ENCODE results near the gene NDFIP2. TPM values are rescaled to one million over a fixed set of nuclear protein-coding genes. Genes with fewer than 3 reads are reported as not detected.

Gene NDFIP2
- total RNA-seq, 1 experiment from 2014 or later: 49.6 TPM

GRCh38 chr13:79547211-79548195 is 66.5 kb downstream of the NDFIP2 start (continued):
- no peak for TF ChIP-seq POLR2A (IDR thresholded peaks at IDR 0.05; ENCODE audit: borderline replicate concordance, extremely low read depth, insufficient read depth, insufficient read length)
- no peak for TF ChIP-seq JUND (IDR thresholded peaks at IDR 0.05)
- no peak for TF ChIP-seq CTCF (IDR thresholded peaks at IDR 0.05 in 2 of 3, conservative IDR thresholded peaks at IDR 0.05 in 1 of 3; ENCODE audit: borderline replicate concordance in 1 of 3, insufficient read depth in 1 of 3, low read depth in 2 of 3, low read length in 2 of 3)
- no peak for TF ChIP-seq ZNF274 (IDR thresholded peaks at IDR 0.05; ENCODE audit: low read depth, low read length)
- no peak for TF ChIP-seq CBX3 (IDR thresholded peaks at IDR 0.05; ENCODE audit: low read depth)
- TF ChIP-seq POLR2AphosphoS5 (IDR thresholded peaks at IDR 0.05; ENCODE audit: low read depth, low read length): no peak
- TF ChIP-seq SRF (IDR thresholded peaks at IDR 0.05; ENCODE audit: low read depth): no peak

DNA sequence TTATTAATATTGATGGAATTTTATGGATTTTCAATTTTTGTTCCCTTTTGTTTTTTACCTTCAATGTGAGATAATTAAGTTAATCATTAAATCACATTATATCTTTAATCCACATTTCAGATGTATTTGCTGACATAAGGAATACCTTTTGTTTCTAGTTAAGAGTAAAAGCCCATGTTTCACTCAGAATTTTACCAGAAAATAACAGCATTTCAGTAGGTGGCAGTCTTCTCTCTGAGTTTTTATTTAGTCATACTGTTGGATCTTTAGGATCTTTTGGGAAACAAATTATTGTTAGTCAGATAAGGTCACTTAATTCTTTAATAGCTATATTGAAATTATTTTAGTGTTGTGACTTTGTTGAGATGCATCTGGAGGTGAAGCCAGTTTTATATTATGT is 67.9 kb downstream of the NDFIP2 start:
- DNase-seq (ENCODE audit: low read depth, low spot score): no peak
- Histone ChIP-seq H3K9me3 (ENCODE audit: control insufficient read depth in 1 of 2, insufficient read depth in 1 of 2, low read depth in 1 of 2, low read length in 2 of 2) (no peaks in the 10 kb centered on the region), H3K27ac (ENCODE audit: low read depth, low read length) (no peak overlapping the region), H3K9me2 (ENCODE audit: insufficient read depth) (no peaks in the 10 kb centered on the region), H3K27me3 (ENCODE audit: insufficient read depth, low read length) (no peaks in the 10 kb centered on the region), H3K79me2 (ENCODE audit: insufficient read depth, low read length) (no peaks in the 10 kb centered on the region), H3K4me2 (ENCODE audit: low read length) (no peak overlapping the region), H2AFZ (ENCODE audit: low read depth, low read length, poor library complexity, severe bottlenecking) (no peak overlapping the region), H3K36me3 (ENCODE audit: control insufficient read depth in 1 of 2, insufficient read depth in 2 of 2, low read length in 2 of 2) (no peaks in the 10 kb centered on the region), H3K4me3 (replicated peaks in 1 of 2; ENCODE audit: low read depth in 1 of 2, low read length in 2 of 2) (no peak overlapping the region), H4K20me1 (ENCODE audit: insufficient read depth) (peaks cover 5% of the 10 kb centered on the region; the same call in 1 of the 2 replicates), H3K4me1 (ENCODE audit: control insufficient read depth in 1 of 2, insufficient read depth in 2 of 2, low read length in 2 of 2) (no peaks in the 10 kb centered on the region), H3K9ac (ENCODE audit: low read length) (no peak overlapping the region)
- CTCF ChIA-PET: interaction anchor here (0.8 kb wide), 1 partner anchor 7 kb away, joined by 4 read pairs; no protein-coding TSS in a partner anchor
- TF ChIP-seq POLR2AphosphoS5 (IDR thresholded peaks at IDR 0.05; ENCODE audit: low read depth, low read length) (no peak), CTCF (IDR thresholded peaks at IDR 0.05 in 2 of 3, conservative IDR thresholded peaks at IDR 0.05 in 1 of 3; ENCODE audit: borderline replicate concordance in 1 of 3, insufficient read depth in 1 of 3, low read depth in 2 of 3, low read length in 2 of 3) (peak in 2 of 3 experiments; percentile 10 to 23; a peak in 1 of 6 replicates), CEBPB (IDR thresholded peaks at IDR 0.05; ENCODE audit: low read depth) (no peak), RAD21 (IDR thresholded peaks at IDR 0.05; ENCODE audit: low read depth) (0 out of 2 replicates have a peak, but pooled peaks have one; percentile 22), ZNF274 (IDR thresholded peaks at IDR 0.05; ENCODE audit: low read depth, low read length) (no peak)
- ATAC-seq: no peak
- no TSS peak for BruUV-seq (replicated peaks)
- RAD21 ChIA-PET (ENCODE audit: low non-redundant PET in 1 of 2, low total read pairs in 2 of 2, uncharacterized antibody in 2 of 2, unreplicated experiment in 2 of 2): no interaction called here
- intact Hi-C loops (cut with micrococcal nuclease): loop anchor here (10.0 kb wide), 1 partner anchor 564 kb away; no protein-coding TSS in a partner anchor
- POLR2A ChIA-PET: no interaction called here

Data from HCT116 (cell line).